Measurements from ENCODE around the gene TBX2.

The TBX2 gene

GRCh38 chr17:61405686-61406536, 6.3 kb downstream of the TBX2 start:
- H3K4me1 ChIP-seq (ENCODE audit: control insufficient read depth, low read length) = 0 out of 2 replicates have a peak, but pooled peaks cover 3% of the 10 kb centered on the region

GRCh38 chr17:61406537-61406845, 6.8 kb downstream of the TBX2 start:
- Histone ChIP-seq H3K4me1 (ENCODE audit: control insufficient read depth, low read length) (peaks cover 7% of the 10 kb centered on the region), H3K36me3 (ENCODE audit: control insufficient read depth, low read length) (no peaks in the 10 kb centered on the region), H3K27me3 (ENCODE audit: control insufficient read depth, low read length) (peaks cover 69% of the 10 kb centered on the region)

More at GRCh38 chr17:61405686-61406536, 6.3 kb downstream of the TBX2 start:
- no peaks in the 10 kb centered on the region for H3K36me3 ChIP-seq (ENCODE audit: control insufficient read depth, low read length)
- H3K27ac ChIP-seq (ENCODE audit: low read depth, low read length) = no peak overlapping the region
- no peaks in the 10 kb centered on the region for H3K79me2 ChIP-seq (ENCODE audit: control insufficient read depth, low read length)
- H3K4me3 ChIP-seq (ENCODE audit: low read length) = no peak overlapping the region
- H3K9me2 ChIP-seq (replicated peaks; ENCODE audit: control insufficient read depth, low read length) = no peaks in the 10 kb centered on the region
- peaks cover 70% of the 10 kb centered on the region for H3K27me3 ChIP-seq (ENCODE audit: control insufficient read depth, low read length)
- H3F3A ChIP-seq (ENCODE audit: control insufficient read depth, insufficient read depth) = no peaks in the 10 kb centered on the region
- no peak overlapping the region for H3K4me2 ChIP-seq (ENCODE audit: low read length)
- TF ChIP-seq EZH2phosphoT487 (IDR thresholded peaks at IDR 0.05; ENCODE audit: borderline replicate concordance, low read length) (no peak), CTCF (IDR thresholded peaks at IDR 0.05; ENCODE audit: low read depth, low read length, poor library complexity, severe bottlenecking) (no peak)
- H4K20me1 ChIP-seq (ENCODE audit: control insufficient read depth, insufficient read depth, low read depth, low read length) = no peaks in the 10 kb centered on the region
- no peaks in the 10 kb centered on the region for H3K9me3 ChIP-seq (ENCODE audit: control insufficient read depth, insufficient read depth, low read length)

GRCh38 chr17:61406971-61407911, 7.6 kb downstream of the TBX2 start:
- Histone ChIP-seq H3K79me2 (ENCODE audit: control insufficient read depth, low read length) (no peaks in the 10 kb centered on the region), H3K9me2 (replicated peaks; ENCODE audit: control insufficient read depth, low read length) (no peaks in the 10 kb centered on the region), H3K4me2 (ENCODE audit: low read length) (no peak overlapping the region), H3K4me3 (ENCODE audit: low read length) (no peak overlapping the region), H3K4me1 (ENCODE audit: control insufficient read depth, low read length) (peaks cover 15% of the 10 kb centered on the region), H3K27me3 (ENCODE audit: control insufficient read depth, low read length) (peaks cover 70% of the 10 kb centered on the region), H3K36me3 (ENCODE audit: control insufficient read depth, low read length) (no peaks in the 10 kb centered on the region), H3F3A (ENCODE audit: control insufficient read depth, insufficient read depth) (no peaks in the 10 kb centered on the region), H4K20me1 (ENCODE audit: control insufficient read depth, insufficient read depth, low read depth, low read length) (no peaks in the 10 kb centered on the region), H3K9me3 (ENCODE audit: control insufficient read depth, insufficient read depth, low read length) (no peaks in the 10 kb centered on the region), H3K27ac (ENCODE audit: low read depth, low read length) (no peak overlapping the region)
- TF ChIP-seq EZH2phosphoT487 (IDR thresholded peaks at IDR 0.05; ENCODE audit: borderline replicate concordance, low read length) (no peak), CTCF (IDR thresholded peaks at IDR 0.05; ENCODE audit: low read depth, low read length, poor library complexity, severe bottlenecking) (no peak)

More at GRCh38 chr17:61406537-61406845, 6.8 kb downstream of the TBX2 start:
- no peak overlapping the region for H3K27ac ChIP-seq (ENCODE audit: low read depth, low read length)
- no peaks in the 10 kb centered on the region for H3K9me2 ChIP-seq (replicated peaks; ENCODE audit: control insufficient read depth, low read length)
- TF ChIP-seq EZH2phosphoT487 (IDR thresholded peaks at IDR 0.05; ENCODE audit: borderline replicate concordance, low read length) = no peak
- TF ChIP-seq CTCF (IDR thresholded peaks at IDR 0.05; ENCODE audit: low read depth, low read length, poor library complexity, severe bottlenecking) = no peak
- H3K4me2 ChIP-seq (ENCODE audit: low read length) = no peak overlapping the region
- H4K20me1 ChIP-seq (ENCODE audit: control insufficient read depth, insufficient read depth, low read depth, low read length) = no peaks in the 10 kb centered on the region
- H3K79me2 ChIP-seq (ENCODE audit: control insufficient read depth, low read length) = no peaks in the 10 kb centered on the region
- H3F3A ChIP-seq (ENCODE audit: control insufficient read depth, insufficient read depth) = no peaks in the 10 kb centered on the region
- H3K4me3 ChIP-seq (ENCODE audit: low read length) = no peak overlapping the region
- H3K9me3 ChIP-seq (ENCODE audit: control insufficient read depth, insufficient read depth, low read length) = no peaks in the 10 kb centered on the region
